HL-60 (cell line): ENCODE measurements around the gene GSTM1.

ENCODE experiments used
- GABPA ChIP-seq: IDR thresholded peaks from 2 replicates; pipeline ENCODE4 v1.6.1; 2012; ENCODE audit warnings: low read depth
- POLR2AphosphoS5 ChIP-seq: IDR thresholded peaks from 2 replicates; pipeline ENCODE4 v1.6.1; 2012; ENCODE audit warnings: low read depth
- TF ChIP-seq, protein P1 (sequence below): IDR thresholded peaks from one replicate; pipeline ENCODE4 v1.5.1; 2011; ENCODE audit warnings: low read length, control low read depth, inconsistent platforms; ENCODE audit not compliant: insufficient read depth

DNA sequence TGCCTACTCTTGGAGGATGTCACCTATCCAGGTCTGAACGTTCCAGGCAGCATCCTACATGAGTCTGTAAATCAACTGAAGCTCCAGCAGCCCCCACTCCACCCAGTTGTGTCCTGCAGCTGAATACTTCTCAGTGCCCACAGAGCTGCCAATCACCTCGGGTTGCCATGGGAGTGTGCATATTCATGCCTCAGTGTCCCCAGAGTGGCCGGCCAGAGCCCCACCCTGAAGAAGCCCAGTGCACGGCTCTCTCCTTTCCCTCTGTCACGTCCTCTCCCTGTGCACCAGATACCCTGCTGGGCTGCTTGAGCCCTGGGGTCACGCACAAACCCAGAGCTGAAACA is 47.8 kb upstream of the GSTM1 start:
- TF ChIP-seq, protein P1, sequence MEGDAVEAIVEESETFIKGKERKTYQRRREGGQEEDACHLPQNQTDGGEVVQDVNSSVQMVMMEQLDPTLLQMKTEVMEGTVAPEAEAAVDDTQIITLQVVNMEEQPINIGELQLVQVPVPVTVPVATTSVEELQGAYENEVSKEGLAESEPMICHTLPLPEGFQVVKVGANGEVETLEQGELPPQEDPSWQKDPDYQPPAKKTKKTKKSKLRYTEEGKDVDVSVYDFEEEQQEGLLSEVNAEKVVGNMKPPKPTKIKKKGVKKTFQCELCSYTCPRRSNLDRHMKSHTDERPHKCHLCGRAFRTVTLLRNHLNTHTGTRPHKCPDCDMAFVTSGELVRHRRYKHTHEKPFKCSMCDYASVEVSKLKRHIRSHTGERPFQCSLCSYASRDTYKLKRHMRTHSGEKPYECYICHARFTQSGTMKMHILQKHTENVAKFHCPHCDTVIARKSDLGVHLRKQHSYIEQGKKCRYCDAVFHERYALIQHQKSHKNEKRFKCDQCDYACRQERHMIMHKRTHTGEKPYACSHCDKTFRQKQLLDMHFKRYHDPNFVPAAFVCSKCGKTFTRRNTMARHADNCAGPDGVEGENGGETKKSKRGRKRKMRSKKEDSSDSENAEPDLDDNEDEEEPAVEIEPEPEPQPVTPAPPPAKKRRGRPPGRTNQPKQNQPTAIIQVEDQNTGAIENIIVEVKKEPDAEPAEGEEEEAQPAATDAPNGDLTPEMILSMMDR = no peak
- TF ChIP-seq GABPA (no peak), POLR2AphosphoS5 (no peak)
